GM19193 (cell line): Measurements from ENCODE around the gene RDM1.

Source experiments
- POLR2A ChIP-seq: IDR thresholded peaks from 4 replicates; pipeline ENCODE4 v1.6.1; 2011; ENCODE audit not compliant: insufficient read depth, insufficient read length; ENCODE audit errors: extremely low read depth

RDM1 gene

GRCh38 chr17:35947156-35947585 lies 16.6 kb upstream of the RDM1 start:
- no peak for TF ChIP-seq POLR2A

DNA sequence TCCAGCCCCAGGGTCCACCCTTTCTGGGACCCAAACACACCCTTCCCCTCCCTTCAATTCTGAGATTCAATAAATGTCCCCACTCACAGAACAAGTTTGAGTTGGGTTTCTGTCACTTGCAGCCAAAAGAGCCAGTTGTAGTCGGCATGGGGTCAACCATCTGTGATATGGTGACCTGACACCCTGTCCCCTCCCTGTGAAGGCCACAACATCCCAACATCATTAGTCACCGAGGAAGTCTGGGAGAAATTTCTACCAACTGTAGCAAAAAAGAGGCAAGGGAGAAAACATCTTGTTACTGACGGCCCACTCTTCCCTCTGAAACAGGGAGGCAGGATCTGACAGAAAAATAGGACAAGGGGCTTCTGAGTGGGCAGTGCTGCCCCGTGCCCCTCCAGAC lies 13.6 kb upstream of the RDM1 start:
- TF ChIP-seq POLR2A, result no peak

- no peak for TF ChIP-seq POLR2A
These were observed 13.0 kb upstream of the RDM1 start, which contains the start of gene LYZL6 for GRCh38 chr17:35943537-35943936. LYZL6 (minus strand) TSS chr17:35943713; CDS start chr17:35939356, 4,357 bp downstream.

- no peak for TF ChIP-seq POLR2A
These were observed 12.1 kb upstream of the RDM1 start for GRCh38 chr17:35942588-35943186.

DNA sequence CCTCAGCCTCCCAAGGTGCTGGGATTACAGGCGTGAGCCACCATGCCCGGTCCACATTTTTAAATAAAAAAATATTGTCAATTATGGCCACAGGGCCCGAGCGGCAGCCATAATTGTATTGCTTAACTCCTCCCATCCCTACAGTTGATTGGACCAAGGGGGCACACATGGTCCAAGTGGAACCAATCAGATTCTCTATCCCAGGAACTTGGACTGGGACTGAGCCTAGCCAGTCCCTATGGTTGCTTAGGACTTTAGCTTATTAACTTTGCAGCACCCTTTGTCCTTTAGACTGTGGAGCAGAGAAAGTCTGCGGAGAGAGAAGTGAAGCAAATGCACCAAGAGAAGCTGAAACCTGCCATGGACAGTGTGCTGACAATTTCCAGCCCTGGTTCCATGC lies 5.5 kb upstream of the RDM1 start:
- TF ChIP-seq POLR2A, result no peak

- no peak for TF ChIP-seq POLR2A
These were observed 4.2 kb upstream of the RDM1 start for GRCh38 chr17:35934760-35935159.

DNA sequence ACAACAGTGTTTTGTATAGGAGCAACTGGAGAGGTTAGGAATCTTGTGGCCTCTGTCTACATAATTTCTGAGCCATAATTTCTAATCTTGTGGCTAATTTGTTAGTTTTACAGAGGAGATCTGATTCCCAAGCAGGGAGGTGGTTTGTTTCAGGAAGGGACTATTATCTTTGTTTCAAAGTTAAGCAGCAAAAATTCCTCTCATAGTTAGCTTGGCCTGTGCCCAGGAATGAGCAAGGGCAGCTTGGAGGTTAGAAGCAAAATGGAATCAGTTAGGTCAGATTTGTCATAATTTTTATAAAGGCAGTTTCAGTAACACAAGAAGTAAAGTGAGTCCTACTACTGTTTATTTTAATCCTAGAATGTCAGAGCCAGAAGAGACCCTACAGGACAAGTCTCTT lies 2.0 kb upstream of the RDM1 start:
- no peak for TF ChIP-seq POLR2A

DNA sequence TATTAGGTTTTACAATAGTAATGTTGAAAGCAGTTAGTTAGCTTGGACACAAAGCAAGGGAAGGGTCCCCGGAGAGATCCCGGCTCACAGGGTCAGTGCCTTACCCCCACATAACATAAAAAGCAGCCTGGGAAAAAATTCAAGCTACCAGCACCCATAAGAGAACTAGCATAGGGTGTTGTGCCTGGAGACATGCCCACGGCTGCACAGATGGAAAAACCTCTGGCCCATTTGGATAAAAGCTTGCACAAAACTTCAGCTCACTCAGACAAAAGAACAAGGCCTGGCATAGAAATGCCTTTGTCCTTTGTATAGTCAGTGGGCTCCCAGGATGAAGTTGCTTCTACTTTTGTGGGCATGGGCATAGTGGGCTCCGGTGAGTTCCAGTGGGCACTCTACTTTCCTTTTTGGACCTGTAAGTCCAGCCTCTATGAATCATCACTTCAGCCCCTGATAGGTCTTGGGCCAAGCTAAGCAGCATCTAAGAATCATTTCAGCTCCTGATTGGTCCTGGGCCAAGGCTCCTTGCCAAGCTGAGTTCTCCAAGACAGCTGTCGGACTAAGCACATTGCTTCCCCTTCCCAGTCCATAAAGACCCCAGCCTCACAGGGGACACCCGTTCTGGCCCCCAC lies 1.3 kb upstream of the RDM1 start:
- TF ChIP-seq POLR2A, result no peak

DNA sequence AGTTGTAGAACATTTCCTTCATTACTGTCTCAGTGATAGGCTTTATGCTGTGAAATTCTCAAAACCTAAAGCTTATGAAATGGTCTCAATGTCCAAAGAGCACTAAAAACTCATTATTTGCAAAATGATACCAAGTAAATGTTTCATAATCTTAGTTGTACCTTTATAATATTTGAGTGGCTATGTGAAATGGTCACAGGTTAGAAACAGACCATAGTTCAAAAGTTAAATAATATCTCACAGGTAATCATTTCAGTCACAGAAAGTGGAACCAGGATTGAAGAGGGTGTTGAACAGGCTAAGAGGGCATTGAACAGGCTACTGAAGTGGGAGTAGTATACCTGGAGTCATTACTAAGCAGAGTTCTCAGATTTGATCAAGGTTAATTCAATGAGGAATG lies 2.9 kb downstream of the RDM1 start:
- TF ChIP-seq POLR2A, result no peak

DNA sequence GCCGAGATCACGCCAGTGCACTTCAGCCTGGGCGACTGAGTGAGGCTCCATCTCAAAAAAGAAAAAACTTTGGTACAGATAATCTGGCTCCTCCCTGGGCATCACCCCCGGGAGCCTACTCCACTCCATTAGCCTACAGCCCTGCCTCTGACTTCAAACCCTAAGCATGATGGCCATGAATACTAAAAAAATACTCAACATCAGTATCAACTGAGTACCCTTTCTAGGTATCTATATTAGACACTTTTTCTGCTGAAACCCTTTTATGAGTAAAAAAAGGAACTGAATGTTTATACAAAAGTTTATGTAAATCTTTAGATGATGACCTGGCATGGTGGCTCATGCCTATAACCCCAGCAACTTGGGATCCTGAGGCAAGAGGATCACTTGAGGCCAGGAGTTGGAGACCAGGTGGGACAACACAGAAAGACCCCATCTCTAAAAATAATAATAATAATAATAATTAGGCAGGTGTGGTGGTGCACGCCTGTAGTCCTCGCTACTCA lies 6.9 kb downstream of the RDM1 start:
- no peak for TF ChIP-seq POLR2A

GRCh38 chr17:35920229-35920628 lies 10.3 kb downstream of the RDM1 start:
- no peak for TF ChIP-seq POLR2A

GRCh38 chr17:35918665-35919064 lies 11.9 kb downstream of the RDM1 start:
- TF ChIP-seq POLR2A, result no peak

DNA sequence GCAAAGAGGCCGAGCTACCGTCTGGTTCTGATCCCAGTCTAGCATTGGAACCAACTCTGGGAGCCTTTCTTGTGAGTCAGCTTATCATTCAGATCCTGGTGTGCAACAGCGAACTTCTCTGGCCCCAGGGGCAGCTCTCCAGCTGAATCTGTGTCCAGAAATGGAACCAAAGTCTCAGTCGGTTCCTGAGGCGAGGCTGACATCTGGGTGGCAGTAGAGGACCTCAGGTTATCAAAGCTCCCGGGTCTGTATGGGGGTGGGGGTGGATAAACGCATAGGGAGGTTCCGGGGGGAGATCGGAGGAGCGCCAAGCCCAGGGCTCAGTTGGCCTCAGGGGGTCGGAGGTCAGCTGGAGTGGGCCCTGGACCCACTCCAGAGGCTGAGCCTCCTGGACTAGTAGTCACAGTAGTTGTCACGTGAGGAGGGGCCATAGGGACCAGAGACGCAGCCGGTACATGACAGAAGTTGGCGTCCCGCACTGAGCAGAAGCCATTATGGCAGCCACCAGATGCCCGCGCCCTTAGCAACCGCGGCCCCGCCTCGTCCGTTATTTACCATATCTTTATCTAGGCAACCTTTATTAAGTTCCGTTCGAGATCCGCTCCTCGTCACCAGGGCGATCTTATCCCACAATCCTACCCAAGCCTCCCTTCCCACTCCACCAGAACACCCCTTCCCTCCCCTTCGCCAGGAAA lies 12.9 kb downstream of the RDM1 start:
- TF ChIP-seq POLR2A, result no peak

GRCh38 chr17:35915153-35915964 lies 15.2 kb downstream of the RDM1 start:
- no peak for TF ChIP-seq POLR2A

DNA sequence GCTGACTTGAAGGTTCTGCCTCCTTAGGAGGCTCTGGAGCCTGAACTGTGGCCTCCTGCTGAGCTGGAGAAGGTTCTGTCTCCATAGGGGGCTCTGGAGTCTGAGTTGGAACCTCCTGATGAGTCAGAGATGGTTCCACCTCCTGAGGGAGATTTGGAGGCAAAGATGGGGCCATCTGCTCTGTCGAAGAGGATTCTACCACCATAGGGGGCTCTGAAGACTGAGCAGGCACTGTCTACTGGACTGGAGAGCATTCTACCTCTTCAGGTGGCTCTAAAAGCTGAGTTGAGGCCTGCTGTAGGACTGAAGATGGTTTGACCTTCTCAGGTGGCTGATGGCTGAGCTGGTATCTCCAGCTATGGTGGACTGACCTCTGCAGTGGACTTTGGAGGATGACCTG lies 16.2 kb downstream of the RDM1 start:
- no peak for TF ChIP-seq POLR2A
